Mesenchymal stem cell (in vitro differentiated cells and primary cell): ENCODE data around the gene MCL1.

ENCODE experiments used
- DNase-seq: peaks from one replicate; pipeline ENCODE4 v3.0.0-alpha.2; 2013
- H2AFZ ChIP-seq: one replicate; pipeline ENCODE4 v1.6.1; 2013; ENCODE audit warnings: low read depth, mild to moderate bottlenecking, control low read depth, inconsistent platforms, low read length, moderate library complexity
- H2AK5ac ChIP-seq: 2 replicates; pipeline ENCODE4 v1.6.1; 2013; ENCODE audit warnings: low read length, moderate library complexity, mild to moderate bottlenecking, inconsistent platforms; ENCODE audit not compliant: severe bottlenecking
- H2BK120ac ChIP-seq: one replicate; pipeline ENCODE4 v1.6.1; 2013; ENCODE audit warnings: low read depth, mild to moderate bottlenecking, inconsistent platforms, low read length, moderate library complexity
- H2BK12ac ChIP-seq, 2 experiments: one replicate each; pipeline ENCODE4 v1.6.1; 2013; ENCODE audit warnings: inconsistent platforms in 2 of 2, low read length in 2 of 2, mild to moderate bottlenecking in 2 of 2, moderate library complexity in 2 of 2, control low read depth in 1 of 2
- H2BK15ac ChIP-seq: one replicate; pipeline ENCODE4 v1.6.1; 2013; ENCODE audit warnings: mild to moderate bottlenecking, low read depth, inconsistent platforms; ENCODE audit not compliant: poor library complexity, severe bottlenecking
- H2BK5ac ChIP-seq: 2 replicates; pipeline ENCODE4 v1.6.1; 2013; ENCODE audit warnings: low read depth, mild to moderate bottlenecking, low read length, control low read depth, inconsistent platforms; ENCODE audit not compliant: poor library complexity, severe bottlenecking
- H3K14ac ChIP-seq, 2 experiments: one replicate each; pipeline ENCODE4 v1.6.1; 2013; ENCODE audit warnings: inconsistent platforms in 2 of 2, low read length in 2 of 2, control low read depth in 1 of 2, mild to moderate bottlenecking in 1 of 2, moderate library complexity in 1 of 2
- H3K18ac ChIP-seq, 2 experiments: one replicate each; pipeline ENCODE4 v1.6.1; 2013; ENCODE audit warnings: inconsistent platforms in 2 of 2, low read length in 2 of 2, control low read depth in 1 of 2, low read depth in 1 of 2, mild to moderate bottlenecking in 1 of 2
- H3K23ac ChIP-seq, 2 experiments: one replicate each; pipeline ENCODE4 v1.6.1; 2013; ENCODE audit warnings: inconsistent platforms in 2 of 2, low read length in 2 of 2, mild to moderate bottlenecking in 2 of 2, moderate library complexity in 2 of 2, control low read depth in 1 of 2
- H3K27ac ChIP-seq: 2 replicates; pipeline ENCODE4 v1.5.1; 2013; ENCODE audit warnings: mild to moderate bottlenecking, moderate library complexity, low read length, control low read depth, inconsistent platforms; ENCODE audit not compliant: poor library complexity, severe bottlenecking
- H3K27me3 ChIP-seq, 2 experiments: 2 replicates each; pipeline versions ENCODE4 v1.6.1 to v1.7.0; 2013; ENCODE audit warnings: low read length in 2 of 2, mild to moderate bottlenecking in 2 of 2, moderate library complexity in 2 of 2, control low read depth in 1 of 2, inconsistent platforms in 1 of 2; ENCODE audit not compliant: control insufficient read depth in 1 of 2, insufficient read depth in 1 of 2
- H3K36me3 ChIP-seq, 2 experiments: 2 replicates each; pipeline versions ENCODE4 v1.6.1 to v1.7.0; 2013; ENCODE audit warnings: low read length in 2 of 2, control low read depth in 1 of 2, inconsistent platforms in 1 of 2, low read depth in 1 of 2, mild to moderate bottlenecking in 1 of 2; ENCODE audit not compliant: insufficient read depth in 2 of 2, control insufficient read depth in 1 of 2
- H3K4ac ChIP-seq, 2 experiments: one replicate each; pipeline ENCODE4 v1.6.1; 2013; ENCODE audit warnings: inconsistent platforms in 2 of 2, low read length in 2 of 2, mild to moderate bottlenecking in 2 of 2, moderate library complexity in 2 of 2, control low read depth in 1 of 2, low read depth in 1 of 2
- H3K4me1 ChIP-seq: 2 replicates; pipeline ENCODE4 v1.6.1; 2013; ENCODE audit warnings: low read depth, low read length, control low read depth; ENCODE audit not compliant: control insufficient read depth, insufficient read depth
- H3K4me2 ChIP-seq: 2 replicates; pipeline ENCODE4 v1.6.1; 2013; ENCODE audit warnings: low read length, mild to moderate bottlenecking, inconsistent platforms; ENCODE audit not compliant: poor library complexity, severe bottlenecking
- H3K4me3 ChIP-seq, 2 experiments: 2 replicates each; pipeline versions ENCODE4 v1.5.1 to v1.7.0; 2013; ENCODE audit warnings: low read length in 2 of 2, mild to moderate bottlenecking in 2 of 2, control low read depth in 1 of 2, low read depth in 1 of 2; ENCODE audit not compliant: insufficient read depth in 1 of 2
- H3K79me1 ChIP-seq: replicated peaks from 2 replicates; pipeline ENCODE4 v1.6.1; 2013; ENCODE audit warnings: mild to moderate bottlenecking, control low read depth, low read length, inconsistent platforms; ENCODE audit not compliant: poor library complexity, severe bottlenecking
- H3K9ac ChIP-seq: 2 replicates; pipeline ENCODE4 v1.7.0; 2013; ENCODE audit warnings: mild to moderate bottlenecking, low read length, moderate library complexity
- H3K9me3 ChIP-seq: 2 replicates; pipeline ENCODE4 v1.7.0; 2013; ENCODE audit warnings: mild to moderate bottlenecking, low read length; ENCODE audit not compliant: control insufficient read depth
- H4K8ac ChIP-seq: one replicate; pipeline ENCODE4 v1.6.1; 2013; ENCODE audit warnings: inconsistent platforms, mild to moderate bottlenecking, low read length, moderate library complexity
- H4K91ac ChIP-seq: one replicate; pipeline ENCODE4 v1.6.1; 2013; ENCODE audit warnings: mild to moderate bottlenecking, low read length, inconsistent platforms
- WGBS: methylation state at CpG from one replicate; pipeline ENCODE4 v1.1.7; 2013; ENCODE audit warnings: mixed read lengths; 5-methylcytosine and 5-hydroxymethylcytosine counted together

The MCL1 gene

DNA sequence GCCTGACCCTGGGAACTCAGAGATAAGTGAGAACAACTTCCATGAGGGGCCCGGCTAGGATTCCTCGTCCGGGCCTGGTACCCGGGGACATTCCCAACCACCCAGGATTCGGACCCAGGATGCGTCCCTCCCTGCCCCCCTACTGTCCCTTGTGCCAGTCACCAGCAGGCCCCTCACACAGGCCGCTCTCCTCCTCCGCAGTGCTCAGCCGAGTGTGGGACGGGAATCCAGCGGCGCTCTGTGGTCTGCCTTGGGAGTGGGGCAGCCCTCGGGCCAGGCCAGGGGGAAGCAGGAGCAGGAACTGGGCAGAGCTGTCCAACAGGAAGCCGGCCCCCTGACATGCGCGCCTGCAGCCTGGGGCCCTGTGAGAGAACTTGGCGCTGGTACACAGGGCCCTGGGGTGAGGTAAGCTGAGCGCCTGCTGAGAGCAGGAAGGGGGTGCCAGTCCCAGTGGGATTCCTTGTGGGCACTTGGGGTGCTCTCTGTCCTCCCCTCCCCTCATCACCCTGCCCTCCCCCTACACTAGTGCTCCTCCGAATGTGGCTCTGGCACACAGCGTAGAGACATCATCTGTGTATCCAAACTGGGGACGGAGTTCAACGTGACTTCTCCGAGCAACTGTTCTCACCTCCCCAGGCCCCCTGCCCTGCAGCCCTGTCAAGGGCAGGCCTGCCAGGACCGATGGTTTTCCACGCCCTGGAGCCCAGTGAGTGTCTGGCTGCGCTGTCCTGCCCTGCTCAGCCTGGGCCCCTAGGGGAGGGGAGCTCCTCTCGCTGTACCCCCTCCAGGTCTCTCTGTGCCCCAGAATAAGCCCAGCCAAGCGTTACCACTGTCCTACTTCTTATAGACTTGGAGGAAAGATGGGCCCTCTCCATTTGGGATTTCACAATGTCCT is 20.4 kb downstream of the MCL1 start:
- DNase-seq: peak; percentile 26
- Histone ChIP-seq H2AFZ (no peak overlapping the region), H2AK5ac (no peak overlapping the region), H3K9ac (peak overlapping the region; percentile 61), H3K14ac (peak overlapping the region in 1 of 2 experiments; percentile 44), H3K4ac (peak overlapping the region; percentile 19 to 41), H3K79me1 (peaks cover 36% of the 10 kb centered on the region), H2BK120ac (no peak overlapping the region), H3K27me3 (no peaks in the 10 kb centered on the region), H4K8ac (no peak overlapping the region), H2BK5ac (no peak overlapping the region), H3K9me3 (no peaks in the 10 kb centered on the region), H2BK15ac (peak overlapping the region; percentile 4), H3K36me3 (peaks cover 42 to 53% of the 10 kb centered on the region in 2 experiments), H3K23ac (no peak overlapping the region), H4K91ac (no peak overlapping the region), H3K4me1 (peaks cover 53% of the 10 kb centered on the region), H3K18ac (peak overlapping the region; percentile 9 to 53), H3K27ac (no peak overlapping the region), H3K4me2 (no peak overlapping the region), H3K4me3 (no peak overlapping the region), H2BK12ac (peak overlapping the region in 1 of 2 experiments; percentile 49)
- 90% methylated on average over 26 of the region's 28 CpGs for WGBS

GRCh38 chr1:150558303-150558704 is 21.1 kb downstream of the MCL1 start:
- no peak overlapping the region for H2AK5ac ChIP-seq
- no peak overlapping the region for H4K8ac ChIP-seq
- H2BK5ac ChIP-seq: no peak overlapping the region
- peak overlapping the region; percentile 61 for H3K9ac ChIP-seq
- H3K4me1 ChIP-seq: peaks cover 48% of the 10 kb centered on the region
- no peak overlapping the region for H2BK120ac ChIP-seq
- H3K27me3 ChIP-seq: no peaks in the 10 kb centered on the region
- peak overlapping the region in 1 of 2 experiments; percentile 10 for H2BK12ac ChIP-seq
- no peak overlapping the region for H3K23ac ChIP-seq
- DNase-seq: peak; percentile 18
- no peak overlapping the region for H3K18ac ChIP-seq
- no peak overlapping the region for H3K4me3 ChIP-seq
- H2BK15ac ChIP-seq: no peak overlapping the region
- peaks cover 36% of the 10 kb centered on the region for H3K79me1 ChIP-seq
- H3K27ac ChIP-seq: no peak overlapping the region
- peaks cover 43 to 58% of the 10 kb centered on the region in 2 experiments for H3K36me3 ChIP-seq
- H3K9me3 ChIP-seq: no peaks in the 10 kb centered on the region
- H3K14ac ChIP-seq: no peak overlapping the region
- no peak overlapping the region for H3K4me2 ChIP-seq
- H3K4ac ChIP-seq: no peak overlapping the region
- peak overlapping the region; percentile 64 for H4K91ac ChIP-seq
- 85% methylated on average over 15 of the region's 15 CpGs for WGBS
- no peak overlapping the region for H2AFZ ChIP-seq

- H2BK120ac ChIP-seq: no peak overlapping the region
- no peak overlapping the region for H3K27ac ChIP-seq
- H3K18ac ChIP-seq: no peak overlapping the region
- peak overlapping the region; percentile 52 for H4K91ac ChIP-seq
- 95% methylated on average over 14 of the region's 15 CpGs for WGBS
- no peak overlapping the region for H3K9ac ChIP-seq
- H2BK12ac ChIP-seq: no peak overlapping the region
- no peak overlapping the region for H3K4ac ChIP-seq
- no peak overlapping the region for H2BK5ac ChIP-seq
- H3K4me3 ChIP-seq: no peak overlapping the region
- H2AK5ac ChIP-seq: no peak overlapping the region
- no peaks in the 10 kb centered on the region for H3K9me3 ChIP-seq
- H3K27me3 ChIP-seq: no peaks in the 10 kb centered on the region
- H3K23ac ChIP-seq: no peak overlapping the region
- H2BK15ac ChIP-seq: no peak overlapping the region
- no peak overlapping the region for H2AFZ ChIP-seq
- H3K79me1 ChIP-seq: peaks cover 36% of the 10 kb centered on the region
- no peak overlapping the region for H3K14ac ChIP-seq
- H3K4me1 ChIP-seq: peaks cover 47% of the 10 kb centered on the region
- no peak overlapping the region for H3K4me2 ChIP-seq
- H3K36me3 ChIP-seq: peaks cover 43 to 58% of the 10 kb centered on the region in 2 experiments
- peak; percentile 3 for DNase-seq
- no peak overlapping the region for H4K8ac ChIP-seq
Measured at GRCh38 chr1:150557813-150558212, 21.6 kb downstream of the MCL1 start.

- 94% methylated on average over 24 of the region's 26 CpGs for WGBS
- Histone ChIP-seq H3K36me3 (peaks cover 43 to 58% of the 10 kb centered on the region in 2 experiments), H4K8ac (peak overlapping the region; percentile 32), H3K18ac (peak overlapping the region in 1 of 2 experiments; percentile 11), H2BK120ac (no peak overlapping the region), H2BK15ac (no peak overlapping the region), H3K27ac (no peak overlapping the region), H3K9ac (no peak overlapping the region), H3K9me3 (no peaks in the 10 kb centered on the region), H3K4me2 (no peak overlapping the region), H3K79me1 (peaks cover 36% of the 10 kb centered on the region), H3K27me3 (no peaks in the 10 kb centered on the region), H3K4me3 (no peak overlapping the region), H4K91ac (no peak overlapping the region), H2BK5ac (no peak overlapping the region), H3K23ac (no peak overlapping the region), H2AK5ac (no peak overlapping the region), H3K4me1 (peaks cover 47% of the 10 kb centered on the region), H2BK12ac (no peak overlapping the region), H3K14ac (no peak overlapping the region), H3K4ac (no peak overlapping the region), H2AFZ (no peak overlapping the region)
- DNase-seq: peak; percentile 7
Measured at GRCh38 chr1:150557065-150557600, 22.3 kb downstream of the MCL1 start.
